Epidermal melanocyte (primary cell): ENCODE measurements around the gene CSPG4.

Experiments used
- DNase-seq: peaks from one replicate; pipeline ENCODE4 v3.0.0; 2011; ENCODE audit warnings: low spot score; ENCODE audit not compliant: insufficient read length

CSPG4 gene

DNA sequence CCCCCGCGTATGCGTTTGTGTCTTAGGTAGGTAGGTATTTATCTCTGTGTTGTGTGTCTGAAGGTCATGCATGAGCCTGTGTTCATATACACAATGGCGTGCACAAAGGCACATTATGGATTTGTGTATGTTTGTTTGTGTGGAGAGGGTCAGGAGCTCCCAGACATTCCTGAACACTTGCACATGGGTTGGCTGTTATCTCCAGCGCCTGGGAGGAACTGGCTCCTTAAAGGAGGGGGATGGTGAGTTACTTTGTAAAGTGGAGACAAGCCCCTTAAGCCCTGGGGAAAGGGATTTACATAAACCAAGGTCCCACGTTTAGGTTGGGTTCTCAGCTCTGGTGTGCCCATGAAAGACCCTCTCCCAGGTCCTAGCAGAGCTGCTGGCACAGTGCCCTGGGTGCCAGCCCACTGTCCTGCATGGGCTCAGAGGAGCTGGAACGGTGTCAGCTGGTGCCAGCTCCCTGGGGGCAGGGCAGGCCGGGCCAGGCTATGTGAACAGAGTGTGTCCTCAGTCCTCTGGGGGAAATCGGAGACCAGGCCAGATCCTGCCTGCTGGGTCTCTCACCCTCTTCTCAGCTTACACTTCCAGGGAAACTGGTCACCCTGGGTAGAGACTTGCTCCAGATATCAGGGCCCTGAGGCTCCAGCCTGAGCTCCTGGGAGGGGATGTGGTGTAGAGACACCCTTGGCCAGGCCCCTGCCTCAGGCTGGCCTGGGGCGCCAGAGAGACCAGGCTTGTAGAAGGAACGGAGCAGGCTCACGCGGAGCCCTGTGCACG lies 39.8 kb downstream of the CSPG4 start:
- DNase-seq: peak; percentile 50

DNA sequence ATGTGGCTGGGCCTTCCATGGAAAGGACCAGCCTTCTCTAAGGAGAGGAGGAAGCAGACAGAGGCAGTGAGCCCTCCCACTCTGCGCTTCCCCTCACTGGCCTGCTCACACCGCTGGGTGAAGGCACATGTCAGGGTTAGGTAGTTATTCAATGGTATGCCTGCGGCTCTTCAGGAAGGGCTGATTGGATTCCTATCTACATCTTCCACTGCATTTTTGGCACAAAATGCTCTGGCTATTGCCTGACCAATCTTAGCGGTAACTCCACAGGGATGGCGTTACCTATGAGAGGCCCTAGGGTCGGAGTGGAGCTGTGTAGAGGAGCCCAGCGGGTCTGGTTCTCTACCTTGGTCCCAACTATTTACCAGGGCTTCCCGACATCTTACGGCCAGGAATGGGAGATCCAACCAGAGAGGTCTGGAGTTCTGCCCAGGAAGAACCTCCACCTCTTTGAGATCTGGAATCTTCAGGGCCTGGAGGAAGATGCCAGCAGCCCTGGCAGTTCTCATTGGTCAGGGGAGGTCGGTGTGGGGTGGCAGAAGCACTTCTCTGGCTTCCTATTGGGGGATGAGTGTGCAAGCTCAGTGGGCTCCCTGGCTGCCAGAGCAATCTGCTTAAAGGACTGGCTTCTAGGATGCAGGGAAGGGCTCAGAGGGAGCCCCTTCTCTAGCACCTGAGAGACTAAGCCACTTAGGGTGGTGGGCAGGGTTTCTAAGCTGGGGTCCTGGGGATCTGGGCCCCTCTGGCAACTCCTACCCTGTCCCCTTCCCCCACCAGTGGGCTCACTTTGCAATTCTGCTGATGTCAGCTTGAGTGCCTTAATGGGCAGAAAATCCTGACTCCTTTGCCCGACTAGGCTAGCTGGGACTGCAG lies 40.7 kb downstream of the CSPG4 start:
- DNase-seq: no peak

DNA sequence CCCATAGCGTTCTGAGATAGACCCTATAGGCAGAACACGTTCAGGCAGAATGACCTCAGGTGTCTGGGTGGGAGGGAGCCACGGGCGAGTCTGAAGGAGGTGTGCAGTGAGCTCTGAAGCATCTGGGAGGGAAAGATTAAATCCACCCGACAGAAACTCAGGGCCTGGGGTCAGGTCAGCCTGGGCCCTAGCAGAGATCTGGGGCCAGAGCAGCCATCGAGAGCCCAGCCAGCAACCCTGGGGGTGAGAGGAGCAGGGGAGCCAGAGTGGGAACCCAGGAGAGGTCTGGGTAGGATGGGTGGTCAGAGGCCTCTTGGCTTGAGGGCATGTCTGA lies 42.8 kb downstream of the CSPG4 start:
- no peak for DNase-seq

DNA sequence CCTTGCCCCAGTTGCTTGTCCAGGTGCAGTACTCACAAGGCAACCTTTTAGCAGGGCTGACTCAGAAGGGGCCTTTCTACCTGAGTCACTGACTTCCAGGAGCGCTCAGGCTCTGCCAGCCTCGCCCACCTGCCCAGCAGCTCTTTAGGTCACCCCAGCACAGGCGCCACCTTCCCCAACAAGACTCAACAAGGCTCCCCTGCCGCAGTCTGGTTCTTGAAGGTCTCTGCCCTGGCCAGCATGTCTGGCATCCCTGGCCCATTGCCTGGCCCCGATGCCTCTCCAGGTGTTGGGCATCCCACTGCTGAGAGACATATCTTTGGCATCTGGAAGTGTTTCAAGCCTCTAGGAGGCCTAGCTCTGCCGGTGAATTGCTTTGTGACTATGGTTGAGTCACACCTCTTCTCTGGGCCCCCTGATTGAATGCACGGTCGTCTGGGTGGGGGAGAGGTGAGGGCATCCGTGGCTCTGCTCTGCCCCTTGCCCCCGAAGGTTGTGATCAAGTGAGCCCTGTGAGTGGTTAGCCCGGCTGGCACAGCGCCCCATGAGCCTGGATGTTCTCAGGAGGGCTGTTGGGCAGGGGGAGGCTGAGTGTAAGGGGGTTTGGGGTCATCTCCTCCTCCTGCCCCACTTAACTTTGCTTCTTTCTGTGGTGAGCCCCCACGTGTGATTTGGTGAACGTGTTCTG lies 43.3 kb downstream of the CSPG4 start:
- DNase-seq: no peak

DNA sequence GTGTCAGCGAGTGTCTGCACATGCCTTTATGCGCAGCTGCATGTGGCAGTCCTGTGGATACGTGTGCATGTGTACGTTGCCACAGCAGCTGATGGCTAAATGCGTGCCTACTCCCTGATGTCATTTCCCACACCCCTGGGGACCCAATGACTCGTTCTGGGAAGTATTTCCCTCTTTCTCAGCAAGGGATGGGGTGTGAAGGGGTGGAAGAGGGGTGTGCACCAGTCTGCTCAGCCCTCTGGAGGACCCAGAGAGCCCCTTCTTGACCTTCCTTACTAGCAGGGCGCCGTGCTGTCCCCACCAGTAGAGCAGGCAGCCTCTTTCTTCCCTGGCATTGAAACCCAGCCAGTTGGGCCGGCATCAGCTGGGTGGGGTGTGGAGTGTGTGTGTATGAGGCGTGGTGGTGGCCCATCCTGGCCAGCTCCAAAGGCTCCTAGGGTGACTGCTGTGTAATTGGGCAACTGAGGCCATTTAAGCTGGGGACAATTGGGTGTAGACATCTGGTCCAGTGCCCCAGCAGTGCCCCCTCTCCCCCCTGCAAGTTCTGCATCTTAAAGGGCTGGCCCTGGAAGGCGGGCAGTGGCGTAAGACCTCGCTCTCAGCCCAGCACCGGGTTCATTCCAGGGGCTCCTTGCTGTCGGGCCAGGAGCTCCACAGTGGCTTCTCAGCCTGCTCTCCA lies 45.7 kb downstream of the CSPG4 start:
- DNase-seq: peak; percentile 74

DNA sequence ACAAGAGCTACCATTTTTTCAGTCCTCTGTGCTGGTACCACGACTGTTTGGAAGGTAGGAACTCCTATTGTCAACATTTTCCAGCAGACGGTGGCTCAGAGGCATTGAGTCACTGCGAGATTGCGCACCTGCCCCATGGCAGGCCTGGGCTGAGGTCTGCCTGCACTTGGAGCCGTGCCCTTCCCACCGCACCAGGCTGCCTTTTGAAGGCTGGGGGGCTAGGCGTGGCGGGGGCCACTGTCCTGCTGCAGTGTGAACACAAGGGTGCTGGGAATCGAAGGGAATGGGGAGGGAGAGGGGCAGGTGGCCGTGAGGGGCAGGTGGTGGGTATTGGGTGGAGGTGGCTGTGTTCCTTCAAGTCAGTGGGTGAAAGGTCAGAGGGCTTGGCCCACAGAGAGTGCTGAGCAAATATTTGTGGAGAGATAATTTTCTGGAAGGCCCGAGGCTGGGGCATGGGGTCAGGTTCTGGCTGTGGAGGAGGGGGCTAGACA lies 48.7 kb downstream of the CSPG4 start:
- DNase-seq: no peak

DNA sequence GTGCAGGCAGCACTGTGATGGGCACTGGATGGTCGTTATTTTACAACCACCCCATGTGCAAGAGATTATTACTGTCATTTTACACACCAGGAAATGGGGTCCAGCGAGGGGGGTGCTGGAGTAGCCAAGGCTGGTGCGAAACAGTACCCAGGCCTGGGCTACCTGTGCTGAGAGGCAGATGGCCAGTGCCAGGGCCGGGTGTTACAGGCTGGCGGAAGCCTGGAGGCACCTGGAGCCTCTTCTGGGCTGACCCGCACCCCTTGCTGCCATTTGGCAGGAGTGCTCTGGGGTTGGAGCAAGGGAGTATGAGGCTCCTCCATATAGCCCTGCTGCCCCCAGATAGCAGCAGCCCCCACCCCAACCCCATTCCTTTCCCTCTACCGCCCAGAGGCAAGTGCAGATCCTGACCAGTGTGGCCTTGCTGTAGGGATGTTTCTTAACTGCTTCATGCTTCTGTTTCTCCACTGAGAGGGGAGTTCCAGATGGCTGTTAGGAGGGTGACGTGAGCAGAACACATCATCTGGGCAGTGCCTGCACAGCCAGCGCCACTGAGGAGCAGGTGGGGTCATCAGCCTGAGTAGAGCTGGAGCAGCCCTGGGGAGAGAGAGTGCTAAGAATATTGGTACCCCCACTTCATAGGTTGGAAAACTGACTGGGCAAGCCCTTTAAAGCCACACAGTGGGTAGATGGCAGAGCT lies 49.7 kb downstream of the CSPG4 start:
- no peak for DNase-seq

DNA sequence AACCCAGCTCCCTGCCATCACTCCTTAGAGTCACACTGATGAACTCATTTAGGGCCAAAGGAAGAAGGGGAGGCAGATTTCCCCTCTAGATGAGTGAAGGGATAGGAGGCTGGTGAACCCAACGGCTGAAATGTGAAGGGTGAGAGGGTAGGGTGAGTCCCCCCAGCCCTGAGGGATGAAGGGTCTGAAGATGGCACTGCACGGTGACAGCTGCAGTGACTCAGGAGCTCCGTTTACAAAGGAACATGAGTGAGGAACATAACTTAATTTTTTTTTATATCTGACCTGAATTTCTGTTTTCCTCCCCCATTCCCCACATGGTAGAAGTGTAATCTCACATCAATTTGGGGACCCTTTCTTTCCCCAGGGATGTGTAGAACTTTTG lies 50.9 kb downstream of the CSPG4 start:
- DNase-seq: no peak

DNA sequence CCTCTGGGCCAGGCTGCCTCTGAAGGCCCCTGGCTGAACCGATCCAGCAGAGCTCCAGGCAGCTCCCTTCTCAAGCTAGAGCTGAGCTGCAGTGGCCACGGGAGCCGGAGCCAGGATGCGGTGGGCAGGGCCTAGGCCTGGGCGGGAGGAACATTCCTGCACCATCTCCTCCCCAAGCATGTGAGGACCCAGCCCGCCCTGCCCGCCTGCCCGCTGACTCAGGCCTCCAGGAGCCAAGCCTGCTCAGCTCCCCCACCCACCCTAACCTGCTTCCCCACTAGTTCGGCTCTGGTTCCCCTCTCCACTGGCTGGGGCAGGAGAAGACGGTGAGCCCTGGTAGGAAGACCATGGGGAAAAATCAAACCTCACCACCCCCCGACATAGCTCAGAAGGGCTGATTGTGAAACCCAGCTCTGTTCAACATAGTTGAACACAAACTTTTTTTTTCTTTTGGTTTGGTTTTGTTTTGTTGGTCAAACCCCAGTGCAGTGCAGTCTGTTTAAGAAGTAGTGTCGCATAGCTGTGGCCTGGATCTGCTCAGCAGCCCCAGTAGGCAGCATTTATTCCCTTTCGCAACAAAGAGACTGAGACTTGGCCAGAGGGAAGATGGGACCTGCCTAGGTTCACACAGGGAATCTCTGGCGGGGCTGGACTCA lies 51.4 kb downstream of the CSPG4 start:
- DNase-seq: peak; percentile 95

DNA sequence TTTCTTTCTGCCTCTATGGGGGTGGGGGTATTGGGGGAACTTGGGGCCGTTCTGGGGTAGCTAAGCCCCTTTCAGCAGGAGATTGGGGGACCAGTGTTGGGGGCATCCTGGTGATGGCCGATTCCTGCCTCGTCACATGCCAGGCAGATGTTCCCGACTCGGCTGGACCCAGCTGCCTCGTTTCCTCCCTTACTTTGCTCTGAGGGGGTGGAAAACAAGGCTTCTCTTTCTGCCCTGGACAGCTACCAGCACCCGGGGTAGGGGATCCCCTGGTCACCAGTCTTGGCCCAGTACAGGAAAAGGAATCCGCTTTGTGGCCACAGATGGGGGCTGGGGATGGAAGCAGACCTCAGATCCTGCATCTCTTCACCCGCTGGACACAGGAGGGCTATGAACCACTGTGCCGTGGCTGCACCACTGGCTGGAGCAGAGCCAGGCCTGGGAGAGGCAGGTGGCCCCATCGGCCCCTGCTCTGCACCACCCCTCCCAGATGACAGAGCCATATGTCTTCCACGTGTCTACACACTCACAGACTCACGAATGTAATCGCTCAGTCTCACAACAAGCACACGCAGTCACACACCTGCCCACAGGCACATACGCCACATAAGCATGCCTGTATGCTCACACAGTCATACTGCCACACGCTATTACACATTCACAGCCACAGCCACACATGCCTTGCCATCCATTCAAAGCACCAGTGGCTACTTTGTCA lies 52.6 kb downstream of the CSPG4 start:
- DNase-seq: peak; percentile 72

DNA sequence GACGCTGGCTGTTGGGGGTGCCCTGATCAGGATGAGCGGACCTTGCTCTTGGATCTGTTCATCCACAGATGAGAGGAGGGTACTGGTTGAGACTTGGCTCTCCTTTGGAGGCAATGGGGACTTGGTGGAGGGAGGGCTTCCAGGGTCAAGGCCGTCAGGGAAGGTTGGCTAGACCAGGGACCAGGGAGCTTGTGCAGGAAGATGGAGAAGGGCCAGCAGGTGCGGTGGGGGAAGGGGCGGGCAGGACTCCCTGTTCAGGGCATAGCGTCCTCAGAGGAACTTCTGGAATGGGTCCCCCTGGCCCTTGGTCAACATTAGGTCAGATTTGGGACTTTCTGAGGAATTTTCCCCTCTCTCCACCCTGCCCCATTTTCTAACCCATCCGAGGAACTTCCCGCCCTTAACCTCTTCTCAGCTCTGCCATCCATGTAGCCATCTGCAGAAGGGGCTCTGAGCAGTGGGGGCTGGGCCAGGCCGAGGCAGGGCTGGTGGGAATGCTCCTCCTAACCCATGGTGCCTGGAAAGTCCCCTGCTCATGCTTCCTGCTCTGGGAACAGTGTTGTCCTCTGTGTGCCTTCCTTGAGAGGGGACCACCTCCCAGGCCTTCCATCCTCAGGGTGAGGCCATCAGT lies 53.4 kb downstream of the CSPG4 start:
- no peak for DNase-seq

DNA sequence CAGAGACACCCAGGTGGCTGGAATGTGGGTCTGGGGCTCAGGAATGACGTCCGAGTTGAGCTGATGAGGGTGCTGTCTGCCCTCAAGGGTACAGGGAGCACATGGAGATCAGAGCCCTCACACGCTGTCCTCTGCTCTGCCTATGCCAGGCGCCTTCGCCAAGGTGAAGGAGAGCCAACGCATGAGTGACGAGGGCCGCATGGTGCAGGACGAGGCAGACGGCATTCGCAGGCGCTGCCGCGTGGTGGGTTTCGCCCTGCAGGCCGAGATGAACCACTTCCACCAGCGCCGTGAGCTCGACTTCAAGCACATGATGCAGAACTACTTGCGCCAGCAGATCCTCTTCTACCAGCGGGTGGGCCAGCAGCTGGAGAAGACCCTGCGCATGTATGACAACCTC lies 55.8 kb downstream of the CSPG4 start:
- DNase-seq: no peak

DNA sequence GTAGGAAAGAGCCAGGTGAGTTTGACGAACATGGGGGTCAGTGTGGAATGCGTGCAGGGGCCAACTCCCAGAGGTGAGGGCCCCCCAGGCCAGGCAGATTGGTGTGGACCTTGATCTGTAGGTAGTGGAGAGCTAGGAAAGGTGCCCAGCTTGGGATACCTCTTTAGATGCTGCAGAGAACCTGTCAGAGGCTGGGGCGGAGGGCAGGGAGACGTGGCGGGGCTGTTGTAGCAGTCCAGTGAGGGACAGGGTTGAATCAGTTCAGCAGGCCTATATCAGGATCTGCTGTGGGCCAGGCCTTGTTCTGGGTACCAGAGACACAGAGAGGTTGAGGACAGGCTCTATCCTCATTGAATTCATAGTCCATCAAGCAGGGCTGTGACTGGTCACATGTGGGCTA lies 56.3 kb downstream of the CSPG4 start:
- DNase-seq: no peak

DNA sequence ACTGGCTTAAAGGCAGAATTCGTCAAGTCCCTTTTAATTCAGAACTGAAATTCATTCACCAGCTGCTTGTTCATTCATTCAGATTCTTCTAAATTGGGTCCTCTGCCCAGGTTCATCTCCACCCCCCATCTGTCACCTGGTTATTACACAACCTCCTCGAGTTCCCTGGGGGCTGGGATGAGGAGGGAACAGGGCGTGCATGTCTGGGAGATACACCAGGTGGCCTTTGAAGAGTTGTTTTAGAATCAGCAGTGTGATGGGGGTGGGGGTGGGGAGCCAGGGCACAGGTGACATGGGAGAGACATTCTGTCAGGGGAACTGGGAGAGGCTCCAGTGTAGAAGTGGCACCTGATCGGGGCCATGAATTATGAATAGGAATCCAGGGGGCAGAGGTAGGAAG lies 56.7 kb downstream of the CSPG4 start:
- DNase-seq: no peak

DNA sequence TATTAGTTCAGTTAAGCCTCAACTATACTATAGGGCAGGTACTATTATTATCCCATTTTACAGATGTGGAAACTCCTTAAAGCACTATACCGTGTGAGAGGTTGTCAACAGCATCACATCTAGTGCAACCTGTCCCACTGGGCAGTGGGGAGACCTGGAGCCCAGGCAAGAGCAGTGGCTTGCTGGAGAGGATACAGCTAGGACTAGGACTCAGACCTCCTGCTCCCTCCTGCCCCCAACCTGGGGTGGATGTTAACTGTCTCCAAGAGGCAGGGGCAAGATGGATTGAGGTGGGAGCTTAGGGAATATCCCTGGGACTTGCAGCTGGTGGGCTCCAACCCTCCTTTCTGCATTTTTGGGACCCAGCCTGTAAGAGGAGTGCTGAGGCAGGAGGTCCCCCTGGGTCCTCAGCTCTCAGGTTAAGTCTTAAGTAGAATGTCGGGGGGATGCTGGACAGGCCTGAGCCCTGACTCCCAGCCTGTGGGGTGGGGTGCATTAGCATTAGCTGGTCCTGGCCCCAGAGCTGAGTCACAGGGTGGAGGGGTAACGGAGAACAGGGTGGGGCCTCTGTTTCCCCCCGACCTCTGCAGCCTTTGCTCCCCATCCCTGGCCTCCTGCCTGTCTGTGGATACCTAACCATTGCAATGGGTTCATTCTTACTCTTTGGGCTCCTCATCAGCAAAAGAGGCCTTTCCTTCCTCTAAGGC lies 58.3 kb downstream of the CSPG4 start:
- DNase-seq: no peak

DNA sequence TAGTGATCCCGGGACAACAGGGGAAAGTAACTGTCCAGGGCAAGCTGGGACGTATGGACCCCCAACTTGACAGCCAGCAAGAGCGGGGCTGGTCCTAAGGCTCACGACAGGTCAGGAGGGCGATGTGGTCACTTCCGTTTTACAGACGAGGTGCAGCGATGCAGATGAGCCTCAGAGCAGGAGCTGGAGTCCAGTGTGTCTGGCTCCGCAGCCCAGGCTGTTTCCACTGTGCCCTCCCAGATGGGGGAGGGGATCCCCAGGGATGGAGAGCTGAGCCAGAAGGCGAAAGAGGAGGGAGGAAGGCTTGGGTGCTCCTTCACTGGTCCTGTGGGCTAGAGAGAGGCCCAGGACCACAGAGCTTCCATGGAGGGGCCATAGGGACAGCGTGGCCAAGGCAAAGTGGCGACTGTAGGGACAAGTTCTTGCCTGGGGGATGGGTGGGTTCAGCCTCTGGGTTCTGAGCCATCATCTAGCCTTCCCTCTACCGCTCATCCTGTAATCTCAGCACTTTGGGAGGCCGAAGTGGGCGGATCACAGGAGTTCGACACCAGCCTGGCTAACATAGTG lies 59.2 kb downstream of the CSPG4 start:
- no peak for DNase-seq

DNA sequence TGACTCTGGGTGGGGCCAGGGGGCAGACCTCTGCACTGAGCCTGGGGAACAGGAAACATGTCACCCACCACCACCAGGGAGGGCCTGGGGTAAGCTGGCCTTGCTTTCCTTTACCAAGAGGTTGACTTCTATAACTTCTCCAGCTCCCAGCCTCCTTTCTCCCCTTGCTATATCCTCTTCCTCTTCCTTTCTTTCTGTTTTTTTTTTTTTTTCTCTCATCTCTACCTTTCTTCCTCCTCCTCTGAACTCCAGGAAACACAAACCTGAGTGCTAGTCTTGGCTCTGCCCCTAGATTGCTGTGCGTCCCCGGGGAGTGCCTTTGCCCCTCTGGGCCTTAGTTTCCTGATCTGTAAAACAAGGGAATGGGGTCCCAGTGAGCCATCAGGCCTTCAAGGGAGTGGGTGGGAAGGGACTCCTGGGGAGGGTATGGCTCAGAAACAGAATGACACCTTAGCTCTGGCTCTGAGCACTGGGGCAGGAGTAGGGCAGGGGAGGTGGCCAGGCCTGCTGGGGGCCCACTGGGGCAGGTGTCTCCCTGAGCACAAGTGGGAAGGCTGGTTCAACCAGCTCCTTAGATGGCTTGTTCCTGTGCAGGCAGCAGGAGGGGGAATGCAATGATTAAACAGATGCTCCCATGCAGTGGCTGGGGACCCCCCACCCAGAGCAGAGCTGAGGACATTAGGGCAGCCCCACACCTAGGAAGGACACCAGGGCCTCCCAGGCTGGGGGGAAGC lies 60.7 kb downstream of the CSPG4 start:
- no peak for DNase-seq
